Karpas-422 (cell line): Measurements from ENCODE around the gene TTC31. TPM values are rescaled to one million over a fixed set of nuclear protein-coding genes. Genes with fewer than 3 reads are reported as not detected.

ENCODE experiments used
- DNase-seq: peaks from one replicate; pipeline ENCODE4 v3.0.0-alpha.2; 2015
- H2AFZ ChIP-seq: fragments of 200-600 bp; sonication (generic); 2 replicates; pipeline ENCODE4 v1.6.1; 2014; ENCODE audit warnings: antibody characterized with exemption, low read length, mixed read lengths
- H3K27ac ChIP-seq: fragments of 200-600 bp; sonication (generic); 2 replicates; pipeline ENCODE4 v1.5.1; 2014; ENCODE audit warnings: mild to moderate bottlenecking, low read length, moderate library complexity
- H3K27me3 ChIP-seq: fragments of 200-600 bp; sonication (generic); 2 replicates; pipeline ENCODE4 v1.6.1; 2014; ENCODE audit warnings: low read length, mixed read lengths
- H3K36me3 ChIP-seq: fragments of 200-600 bp; sonication (generic); 2 replicates; pipeline ENCODE4 v1.6.1; 2014; ENCODE audit warnings: low read length, mixed read lengths; ENCODE audit not compliant: insufficient read depth
- H3K4me1 ChIP-seq: fragments of 200-600 bp; sonication (generic); 2 replicates; pipeline ENCODE4 v1.6.1; 2014; ENCODE audit warnings: mild to moderate bottlenecking, low read length, mixed read lengths
- H3K4me2 ChIP-seq: fragments of 200-600 bp; sonication (generic); 2 replicates; pipeline ENCODE4 v1.6.1; 2014; ENCODE audit warnings: low read length, low read depth, mild to moderate bottlenecking; ENCODE audit not compliant: poor library complexity, severe bottlenecking
- H3K4me3 ChIP-seq: fragments of 200-600 bp; sonication (generic); 2 replicates; pipeline ENCODE4 v1.5.1; 2014; ENCODE audit warnings: mild to moderate bottlenecking, antibody characterized with exemption, low read length, mixed read lengths
- H3K79me2 ChIP-seq: fragments of 200-600 bp; sonication (generic); 2 replicates; pipeline ENCODE4 v1.6.1; 2014; ENCODE audit warnings: mild to moderate bottlenecking, low read length, mixed read lengths
- H3K9ac ChIP-seq: fragments of 200-600 bp; sonication (generic); 2 replicates; pipeline ENCODE4 v1.6.0; 2014; ENCODE audit warnings: low read length
- H3K9me2 ChIP-seq: fragments of 200-600 bp; sonication (generic), shearing (Covaris generic); replicated peaks from 2 replicates; pipeline ENCODE4 v1.6.0; 2014; ENCODE audit warnings: mild to moderate bottlenecking, low read length, moderate library complexity; ENCODE audit not compliant: insufficient read depth
- H3K9me3 ChIP-seq: fragments of 300-700, 200-600 bp; sonication (generic); 2 replicates; pipeline ENCODE4 v1.6.1; 2014; ENCODE audit warnings: low read length, mixed read lengths
- H4K20me1 ChIP-seq: fragments of 200-600 bp; sonication (generic); 2 replicates; pipeline ENCODE4 v1.6.1; 2014; ENCODE audit warnings: mild to moderate bottlenecking, antibody characterized with exemption, low read length, low read depth; ENCODE audit not compliant: insufficient read depth
- total RNA-seq: library from RNA; depleted of rRNA; stranded (reverse); fragments of >200 nt; shearing (Covaris generic); gene quantifications from 2 replicates; pipeline ENCODE4 v1.2.3, GENCODE V29; 2014; ENCODE audit warnings: low replicate concordance

Gene TTC31
- total RNA-seq, 1 experiment from 2014 or later: 54.9 TPM

- Histone ChIP-seq H3K27me3 (no peaks in the 10 kb centered on the region), H3K79me2 (peaks cover 9% of the 10 kb centered on the region), H3K4me1 (peaks cover 24% of the 10 kb centered on the region), H3K36me3 (peaks cover 10% of the 10 kb centered on the region; the same call in 1 of the 2 replicates), H2AFZ (peak overlapping the region; percentile 4; the same call in 1 of the 2 replicates), H3K9me2 (no peaks in the 10 kb centered on the region), H3K9ac (peak overlapping the region; percentile 76), H3K4me3 (peak overlapping the region; percentile 71), H3K4me2 (peak overlapping the region; percentile 92), H4K20me1 (no peaks in the 10 kb centered on the region; the same call in 1 of the 2 replicates), H3K9me3 (no peaks in the 10 kb centered on the region), H3K27ac (peak overlapping the region; percentile 83)
- peak; percentile 77 for DNase-seq
These were observed 11.4 kb upstream of the TTC31 start for GRCh38 chr2:74471332-74472065.

- H3K4me3 ChIP-seq: peak within 1 kb of the TSS; percentile 71
- peak; percentile 99 for DNase-seq
- peaks cover 9% of the 10 kb centered on the region for H3K79me2 ChIP-seq
- H3K9me3 ChIP-seq: no peaks in the 10 kb centered on the region
- H3K27ac ChIP-seq: peak within 1 kb of the TSS; percentile 83
- no peaks in the 10 kb centered on the region; the same call in 1 of the 2 replicates for H4K20me1 ChIP-seq
- H3K9ac ChIP-seq: peak within 1 kb of the TSS; percentile 76
- H3K9me2 ChIP-seq: no peaks in the 10 kb centered on the region
- peak within 1 kb of the TSS; percentile 58; the same call in 1 of the 2 replicates for H2AFZ ChIP-seq
- peak within 1 kb of the TSS; percentile 92 for H3K4me2 ChIP-seq
- peaks cover 24% of the 10 kb centered on the region for H3K4me1 ChIP-seq
- H3K36me3 ChIP-seq: peaks cover 10% of the 10 kb centered on the region; the same call in 1 of the 2 replicates
- H3K27me3 ChIP-seq: no peaks in the 10 kb centered on the region
These were observed 10.6 kb upstream of the TTC31 start, which contains the start of gene MRPL53 for GRCh38 chr2:74472086-74472944. Gene MRPL53, minus strand, starts transcription at chr2:74472680. Its CDS starts 20 bp downstream, at chr2:74472660.

- H4K20me1 ChIP-seq: no peaks in the 10 kb centered on the region; the same call in 1 of the 2 replicates
- peaks cover 9% of the 10 kb centered on the region for H3K79me2 ChIP-seq
- H3K36me3 ChIP-seq: peaks cover 10% of the 10 kb centered on the region; the same call in 1 of the 2 replicates
- peak overlapping the region; percentile 71 for H3K4me3 ChIP-seq
- DNase-seq: no peak
- H3K9ac ChIP-seq: peak overlapping the region; percentile 76
- no peaks in the 10 kb centered on the region for H3K27me3 ChIP-seq
- no peaks in the 10 kb centered on the region for H3K9me2 ChIP-seq
- H3K27ac ChIP-seq: peak overlapping the region; percentile 83
- no peaks in the 10 kb centered on the region for H3K9me3 ChIP-seq
- H3K4me1 ChIP-seq: peaks cover 24% of the 10 kb centered on the region
- H3K4me2 ChIP-seq: peak overlapping the region; percentile 92
- H2AFZ ChIP-seq: peak overlapping the region; percentile 58; the same call in 1 of the 2 replicates
These were observed 10.0 kb upstream of the TTC31 start for GRCh38 chr2:74472945-74473258.

GRCh38 chr2:74474481-74474880 lies 8.4 kb upstream of the TTC31 start:
- Histone ChIP-seq H2AFZ (no peak overlapping the region), H3K9me3 (no peaks in the 10 kb centered on the region), H3K9me2 (no peaks in the 10 kb centered on the region), H3K4me1 (peaks cover 24% of the 10 kb centered on the region), H3K27me3 (no peaks in the 10 kb centered on the region), H4K20me1 (no peaks in the 10 kb centered on the region; the same call in 1 of the 2 replicates), H3K4me2 (no peak overlapping the region), H3K36me3 (peaks cover 10% of the 10 kb centered on the region; the same call in 1 of the 2 replicates), H3K79me2 (peaks cover 9% of the 10 kb centered on the region), H3K27ac (no peak overlapping the region), H3K4me3 (no peak overlapping the region), H3K9ac (no peak overlapping the region)
- no peak for DNase-seq

GRCh38 chr2:74474899-74475298 lies 8.0 kb upstream of the TTC31 start:
- H3K4me3 ChIP-seq: no peak overlapping the region
- H3K79me2 ChIP-seq: peaks cover 13% of the 10 kb centered on the region
- H3K27ac ChIP-seq: no peak overlapping the region
- no peaks in the 10 kb centered on the region; the same call in 1 of the 2 replicates for H4K20me1 ChIP-seq
- H2AFZ ChIP-seq: no peak overlapping the region
- H3K27me3 ChIP-seq: no peaks in the 10 kb centered on the region
- H3K9ac ChIP-seq: no peak overlapping the region
- no peaks in the 10 kb centered on the region for H3K9me2 ChIP-seq
- H3K9me3 ChIP-seq: no peaks in the 10 kb centered on the region
- no peak for DNase-seq
- H3K36me3 ChIP-seq: peaks cover 13% of the 10 kb centered on the region
- H3K4me2 ChIP-seq: no peak overlapping the region
- H3K4me1 ChIP-seq: peaks cover 26% of the 10 kb centered on the region

- peak overlapping the region; percentile 88 for H3K4me2 ChIP-seq
- H3K27me3 ChIP-seq: no peaks in the 10 kb centered on the region
- peaks cover 29% of the 10 kb centered on the region for H3K4me1 ChIP-seq
- no peaks in the 10 kb centered on the region for H3K9me3 ChIP-seq
- no peaks in the 10 kb centered on the region for H4K20me1 ChIP-seq
- peak overlapping the region; percentile 97 for H3K4me3 ChIP-seq
- no peaks in the 10 kb centered on the region for H3K9me2 ChIP-seq
- H2AFZ ChIP-seq: no peak overlapping the region
- H3K79me2 ChIP-seq: peaks cover 49% of the 10 kb centered on the region
- peak overlapping the region; percentile 85 for H3K9ac ChIP-seq
- DNase-seq: no peak
- H3K27ac ChIP-seq: peak overlapping the region; percentile 72; the same call in 1 of the 2 replicates
- peaks cover 8% of the 10 kb centered on the region; the same call in 1 of the 2 replicates for H3K36me3 ChIP-seq
These were observed 1.4 kb upstream of the TTC31 start for GRCh38 chr2:74481431-74481830.

- peak; percentile 91 for DNase-seq
- no peaks in the 10 kb centered on the region for H3K9me2 ChIP-seq
- peaks cover 52% of the 10 kb centered on the region for H3K79me2 ChIP-seq
- H3K36me3 ChIP-seq: peaks cover 8% of the 10 kb centered on the region; the same call in 1 of the 2 replicates
- H4K20me1 ChIP-seq: no peaks in the 10 kb centered on the region
- H3K27me3 ChIP-seq: no peaks in the 10 kb centered on the region
- peak overlapping the region; percentile 97 for H3K4me3 ChIP-seq
- H3K4me1 ChIP-seq: peaks cover 29% of the 10 kb centered on the region
- H3K27ac ChIP-seq: peak overlapping the region; percentile 72
- H2AFZ ChIP-seq: peak overlapping the region; percentile 85; the same call in 1 of the 2 replicates
- no peaks in the 10 kb centered on the region for H3K9me3 ChIP-seq
- peak overlapping the region; percentile 85 for H3K9ac ChIP-seq
- peak overlapping the region; percentile 88 for H3K4me2 ChIP-seq
These were observed 700 bp upstream of the TTC31 start for GRCh38 chr2:74481961-74482800.
